Thyroid gland (tissue), 4 donors: ENCODE data around the gene ZC3H7B. TPM values are rescaled to one million over a fixed set of nuclear protein-coding genes. Genes with fewer than 3 reads are reported as not detected.

Source experiments
- DNase-seq, 2 donors: peaks; one replicate each; pipeline ENCODE4 v3.0.0-alpha.2; 2019
- H3K27ac ChIP-seq, 3 donors: fragments of 200-600 bp; sonication (generic); 1 replicate in 2 of 3; 2 replicates in 1 of 3; pipeline ENCODE4 v1.5.1; 2016 to 2019; ENCODE audit warnings: mild to moderate bottlenecking in 1 of 3, moderate library complexity in 1 of 3
- H3K27me3 ChIP-seq: fragments of 200-600 bp; sonication (generic); one replicate; pipeline ENCODE4 v1.5.1; 2019
- H3K36me3 ChIP-seq, 2 donors: fragments of 200-600 bp; sonication (generic); one replicate each; pipeline ENCODE4 v1.5.1; 2016 to 2019
- H3K4me1 ChIP-seq, 2 donors: fragments of 200-600 bp; sonication (generic); one replicate each; pipeline ENCODE4 v1.5.1; 2017 to 2019
- H3K4me3 ChIP-seq, 3 donors: fragments of 200-600 bp; sonication (generic); replicated peaks in 1 of 3; 1 replicate in 2 of 3; 2 replicates in 1 of 3; pipeline ENCODE4 v1.5.1; 2016; ENCODE audit warnings: mild to moderate bottlenecking in 1 of 3
- H3K9me3 ChIP-seq: fragments of 200-600 bp; sonication (generic); one replicate; pipeline ENCODE4 v1.5.1; 2017
- POLR2A ChIP-seq, 2 donors: fragments of 450-650 bp; IDR thresholded peaks; one replicate each; pipeline ENCODE4 v1.6.1; 2017; ENCODE audit warnings: antibody characterized with exemption in 2 of 2, mild to moderate bottlenecking in 2 of 2, moderate library complexity in 1 of 2
- WGBS, 2 donors: methylation state at CpG; one replicate each; pipeline ENCODE4 v1.1.5; 2017; 5-methylcytosine and 5-hydroxymethylcytosine counted together
- intact Hi-C: fragments of 100-400 bp; cut with DNase I; formaldehyde crosslinking; loops from one replicate; pipeline ENCODE4 v1.15.1; 2023
- total RNA-seq, 4 donors: library from RNA; depleted of rRNA; stranded (reverse); fragments of >200 nt; gene quantifications; one replicate each; pipeline ENCODE4 v1.2.3, GENCODE V29; 2016
- TF ChIP-seq, protein P1 (sequence below), 6 experiments: fragments of 200-600 bp in 3 of 6; fragments of 450-650 bp in 3 of 6; sonication (generic) in 3 of 6; IDR thresholded peaks; one replicate each; pipeline ENCODE4 v1.5.1; 2016 to 2019; ENCODE audit warnings: antibody characterized with exemption in 6 of 6, mild to moderate bottlenecking in 2 of 6, inconsistent platforms in 1 of 6, moderate library complexity in 1 of 6

ZC3H7B gene
- total RNA-seq, 4 donors from 2014 or later: 77.7 to 100 (median 88.7) TPM

DNA sequence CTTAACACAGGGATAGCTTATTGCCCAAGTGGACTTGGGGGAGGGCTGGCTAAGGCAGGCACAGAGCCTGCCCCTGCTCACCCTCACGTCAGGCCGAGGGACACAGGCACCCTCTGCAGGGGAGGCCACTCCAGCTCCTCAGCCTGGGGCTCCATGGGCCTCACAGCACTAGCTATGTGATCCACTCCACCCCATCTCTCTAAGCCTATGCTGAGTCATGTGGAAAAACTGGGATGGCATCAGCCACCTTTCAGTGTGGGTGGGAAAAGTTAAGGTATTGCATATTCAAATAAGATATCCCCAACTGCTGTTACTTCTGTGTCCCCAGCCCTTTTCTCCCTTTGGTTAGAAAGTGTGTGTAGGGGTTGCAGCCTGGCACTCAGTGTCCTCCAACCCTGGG is 37.6 kb upstream of the ZC3H7B start:
- Histone ChIP-seq H3K36me3 (peaks cover 64 to 72% of the 10 kb centered on the region in 2 donors), H3K4me1 (no peaks in the 10 kb centered on the region), H3K27ac (no peak overlapping the region), H3K4me3 (no peak overlapping the region), H3K9me3 (no peaks in the 10 kb centered on the region), H3K27me3 (no peaks in the 10 kb centered on the region)
- no peak for DNase-seq
- 86 to 92% methylated on average over 2 of the region's 2 CpGs for WGBS, 2 donors
- intact Hi-C loops: no loop called here
- TF ChIP-seq, protein P1, sequence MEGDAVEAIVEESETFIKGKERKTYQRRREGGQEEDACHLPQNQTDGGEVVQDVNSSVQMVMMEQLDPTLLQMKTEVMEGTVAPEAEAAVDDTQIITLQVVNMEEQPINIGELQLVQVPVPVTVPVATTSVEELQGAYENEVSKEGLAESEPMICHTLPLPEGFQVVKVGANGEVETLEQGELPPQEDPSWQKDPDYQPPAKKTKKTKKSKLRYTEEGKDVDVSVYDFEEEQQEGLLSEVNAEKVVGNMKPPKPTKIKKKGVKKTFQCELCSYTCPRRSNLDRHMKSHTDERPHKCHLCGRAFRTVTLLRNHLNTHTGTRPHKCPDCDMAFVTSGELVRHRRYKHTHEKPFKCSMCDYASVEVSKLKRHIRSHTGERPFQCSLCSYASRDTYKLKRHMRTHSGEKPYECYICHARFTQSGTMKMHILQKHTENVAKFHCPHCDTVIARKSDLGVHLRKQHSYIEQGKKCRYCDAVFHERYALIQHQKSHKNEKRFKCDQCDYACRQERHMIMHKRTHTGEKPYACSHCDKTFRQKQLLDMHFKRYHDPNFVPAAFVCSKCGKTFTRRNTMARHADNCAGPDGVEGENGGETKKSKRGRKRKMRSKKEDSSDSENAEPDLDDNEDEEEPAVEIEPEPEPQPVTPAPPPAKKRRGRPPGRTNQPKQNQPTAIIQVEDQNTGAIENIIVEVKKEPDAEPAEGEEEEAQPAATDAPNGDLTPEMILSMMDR (IDR thresholded peaks at IDR 0.05): no peak
- no peak for TF ChIP-seq POLR2A (IDR thresholded peaks at IDR 0.05)

DNA sequence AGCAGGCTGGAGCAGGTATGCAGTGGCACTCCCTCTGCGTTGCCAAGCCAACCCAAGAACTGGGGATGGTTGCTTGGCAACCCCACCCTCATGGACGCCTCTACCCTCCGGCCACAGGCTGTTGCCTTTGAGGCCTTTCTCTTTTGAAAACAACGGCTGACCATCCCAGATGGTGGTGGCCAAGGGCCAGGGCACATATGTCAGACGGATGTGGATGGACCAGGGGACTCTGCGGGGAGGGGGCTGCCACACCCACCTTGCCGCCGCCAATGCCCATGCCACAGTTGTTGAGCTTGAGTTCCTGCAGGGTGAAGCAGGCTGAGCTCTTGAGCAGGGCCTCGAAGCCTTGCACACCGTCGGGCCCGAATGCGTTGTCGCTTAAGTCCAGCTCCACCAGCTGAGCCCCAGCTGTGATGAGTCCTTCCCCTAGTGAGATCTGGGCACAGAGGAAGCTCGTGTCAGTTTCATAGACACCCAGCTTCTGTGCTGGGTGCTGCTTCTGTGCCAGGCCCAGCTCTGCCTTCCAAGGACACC is 36.9 kb upstream of the ZC3H7B start:
- peaks cover 66 to 75% of the 10 kb centered on the region in 2 donors for H3K36me3 ChIP-seq
- no peaks in the 10 kb centered on the region for H3K9me3 ChIP-seq
- H3K27ac ChIP-seq: no peak overlapping the region
- H3K27me3 ChIP-seq: no peaks in the 10 kb centered on the region
- no peak for DNase-seq
- no peak overlapping the region for H3K4me3 ChIP-seq
- intact Hi-C loops: no loop called here
- H3K4me1 ChIP-seq: no peaks in the 10 kb centered on the region
- no peak for TF ChIP-seq POLR2A (IDR thresholded peaks at IDR 0.05)
- TF ChIP-seq, protein P1 (IDR thresholded peaks at IDR 0.05): no peak
- WGBS, 2 donors: 94 to 96% methylated on average over 9 to 15 of the region's 15 CpGs

DNA sequence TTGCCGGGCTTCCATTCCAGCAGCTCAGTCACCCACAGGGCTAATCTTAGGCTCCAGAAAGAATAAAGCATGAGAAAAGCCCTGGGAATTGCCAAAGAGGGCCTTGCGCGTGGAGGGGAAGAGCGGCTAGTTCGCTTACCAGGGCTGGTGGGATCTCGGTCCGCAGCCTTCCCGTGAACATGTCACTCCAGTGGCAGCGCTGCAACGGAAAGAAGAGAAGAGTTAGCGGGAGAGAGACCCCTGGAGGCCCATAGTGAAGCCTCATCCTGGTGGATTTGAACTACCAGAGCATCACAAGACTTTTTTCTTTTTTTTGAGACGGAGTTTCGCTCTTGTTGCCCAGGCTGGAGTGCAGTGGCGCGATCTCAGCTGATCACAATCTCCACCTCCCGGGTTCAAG is 33.4 kb upstream of the ZC3H7B start:
- DNase-seq: no peak
- H3K27ac ChIP-seq: no peak overlapping the region
- 96 to 97% methylated on average over 16 of the region's 16 CpGs for WGBS, 2 donors
- H3K4me3 ChIP-seq: no peak overlapping the region
- H3K9me3 ChIP-seq: no peaks in the 10 kb centered on the region
- peaks cover 55 to 64% of the 10 kb centered on the region in 2 donors for H3K36me3 ChIP-seq
- H3K27me3 ChIP-seq: no peaks in the 10 kb centered on the region
- intact Hi-C loops: no loop called here
- no peaks in the 10 kb centered on the region for H3K4me1 ChIP-seq
- TF ChIP-seq, protein P1 (IDR thresholded peaks at IDR 0.05): no peak
- TF ChIP-seq POLR2A (IDR thresholded peaks at IDR 0.05): no peak

DNA sequence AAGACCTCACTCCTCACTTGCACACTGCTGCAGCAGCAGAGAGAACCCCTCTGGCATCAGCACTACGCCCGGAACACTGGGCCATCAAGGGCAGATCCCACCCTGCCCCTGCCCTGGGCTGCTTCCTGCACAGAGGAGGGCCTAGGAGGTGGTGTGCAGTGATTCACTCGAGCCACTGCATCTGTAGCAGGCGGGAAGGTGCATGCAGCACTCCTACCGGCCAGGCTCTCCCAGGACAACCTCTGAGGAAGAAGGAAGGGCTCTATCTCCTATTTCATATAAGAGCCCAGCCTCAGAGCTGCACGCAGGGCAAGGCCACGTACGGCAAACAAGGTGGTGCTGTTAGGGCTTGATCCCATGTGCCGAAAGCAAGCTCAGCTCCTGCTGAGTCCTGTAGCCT is 29.5 kb upstream of the ZC3H7B start:
- WGBS, 2 donors: 90 to 93% methylated on average over 7 to 9 of the region's 9 CpGs
- H3K36me3 ChIP-seq: peaks cover 50 to 56% of the 10 kb centered on the region in 2 donors

DNA sequence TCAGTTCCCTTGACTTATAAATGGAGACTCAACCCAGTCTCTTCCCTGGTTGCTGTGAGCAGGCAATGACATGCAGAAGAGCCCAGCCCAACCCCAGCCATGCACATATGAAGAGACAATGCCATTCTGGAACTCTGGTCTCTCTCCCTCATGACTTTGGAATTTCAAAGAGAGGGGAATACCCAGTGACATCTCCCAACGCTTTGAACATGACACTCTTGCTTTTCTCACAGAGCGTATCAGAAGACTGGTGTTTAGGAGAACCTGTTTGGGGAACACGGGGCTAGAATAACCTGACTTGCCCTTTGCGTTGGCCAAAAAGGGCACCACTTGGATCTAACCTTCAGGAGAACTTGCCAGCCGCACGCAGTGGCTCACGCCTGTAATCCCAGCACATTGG is 28.2 kb upstream of the ZC3H7B start:
- Histone ChIP-seq H3K27me3 (no peaks in the 10 kb centered on the region), H3K27ac (no peak overlapping the region), H3K36me3 (peaks cover 45 to 49% of the 10 kb centered on the region in 2 donors), H3K4me1 (no peaks in the 10 kb centered on the region), H3K9me3 (no peaks in the 10 kb centered on the region), H3K4me3 (no peak overlapping the region)
- DNase-seq: no peak
- WGBS, 2 donors: 97 to 99% methylated on average over 7 of the region's 7 CpGs
- intact Hi-C loops: no loop called here
- TF ChIP-seq, protein P1 (IDR thresholded peaks at IDR 0.05): no peak
- TF ChIP-seq POLR2A (IDR thresholded peaks at IDR 0.05): no peak

More for the DNA sequence above, 29.5 kb upstream of the ZC3H7B start:
- TF ChIP-seq, protein P1 (IDR thresholded peaks at IDR 0.05): no peak
- TF ChIP-seq POLR2A (IDR thresholded peaks at IDR 0.05): no peak
- H3K4me3 ChIP-seq: no peak overlapping the region
- intact Hi-C loops: no loop called here
- no peak for DNase-seq
- no peaks in the 10 kb centered on the region for H3K4me1 ChIP-seq
- H3K27ac ChIP-seq: no peak overlapping the region
- H3K27me3 ChIP-seq: no peaks in the 10 kb centered on the region
- no peaks in the 10 kb centered on the region for H3K9me3 ChIP-seq
